A172 (cell line): ENCODE results near the gene SEMA5A. TPM values are rescaled to one million over a fixed set of nuclear protein-coding genes. Genes with fewer than 3 reads are reported as not detected.

Experiments
- DNase-seq: peaks from one replicate; pipeline ENCODE4 v3.0.0-alpha.2; 2015; ENCODE audit warnings: low spot score
- total RNA-seq: library from RNA; depleted of rRNA; stranded (reverse); fragments of >200 nt; shearing (Covaris generic); gene quantifications from 2 replicates; pipeline ENCODE4 v1.2.3, GENCODE V29; 2014

The SEMA5A gene
- total RNA-seq, 1 experiment from 2014 or later = 9.3 TPM

DNA sequence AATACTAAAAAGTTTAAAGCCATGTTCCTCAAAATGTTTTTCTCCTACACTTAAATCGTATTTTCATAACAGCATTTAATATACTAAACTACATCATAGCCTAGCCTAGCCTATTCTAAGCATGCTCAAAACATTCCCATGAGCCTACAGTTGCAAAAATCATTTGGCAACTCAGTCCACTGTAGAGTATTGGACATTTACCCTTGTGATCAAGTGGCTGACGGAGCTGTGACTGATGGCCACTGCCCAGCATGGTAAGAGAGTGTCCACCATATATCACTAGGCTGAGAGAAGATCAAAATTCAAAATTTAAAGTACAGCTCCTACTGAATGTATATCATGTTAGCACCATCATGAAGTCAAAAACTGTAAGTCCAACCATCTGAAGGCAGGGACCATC, 30.9 kb downstream of the SEMA5A start:
- DNase-seq = no peak

DNA sequence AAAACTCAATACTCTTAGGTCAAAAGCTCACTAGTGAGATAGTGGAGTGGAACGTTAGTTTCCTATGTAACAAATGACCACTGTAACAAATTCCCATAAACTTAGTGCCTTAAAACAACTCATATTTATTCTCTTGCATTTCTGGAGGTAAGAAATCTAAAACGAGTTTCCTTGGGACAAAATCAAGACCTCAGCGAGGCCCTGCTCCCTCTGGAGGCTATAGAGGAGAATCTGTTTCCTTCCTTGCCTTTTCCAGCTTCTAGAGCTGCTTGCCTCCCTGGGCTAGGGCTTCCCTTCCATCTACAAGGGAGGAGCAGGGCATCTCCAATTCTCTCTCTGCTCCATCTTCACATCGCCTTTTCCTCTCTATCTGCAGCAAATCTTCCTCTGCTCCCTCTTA, 32.0 kb downstream of the SEMA5A start:
- DNase-seq = no peak

DNA sequence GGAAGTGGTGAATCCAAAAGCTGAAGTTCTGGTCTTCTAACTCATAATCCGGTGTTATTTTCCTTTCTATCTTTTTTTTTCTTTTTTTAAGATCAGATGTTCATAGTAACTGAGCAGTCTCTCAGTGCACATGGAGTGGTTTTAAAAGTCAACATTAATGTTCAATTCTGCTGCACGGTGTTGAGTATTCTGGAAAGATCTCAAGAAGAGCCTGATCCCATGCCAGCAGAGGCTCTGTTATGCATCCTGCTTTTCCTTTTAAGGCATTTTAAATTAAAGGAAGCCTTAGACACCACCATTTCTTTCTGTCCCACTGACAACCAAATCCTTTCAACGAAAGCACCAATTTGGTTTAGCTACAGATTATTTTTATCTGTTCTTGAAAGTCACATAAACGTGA, 33.4 kb downstream of the SEMA5A start:
- no peak for DNase-seq

DNA sequence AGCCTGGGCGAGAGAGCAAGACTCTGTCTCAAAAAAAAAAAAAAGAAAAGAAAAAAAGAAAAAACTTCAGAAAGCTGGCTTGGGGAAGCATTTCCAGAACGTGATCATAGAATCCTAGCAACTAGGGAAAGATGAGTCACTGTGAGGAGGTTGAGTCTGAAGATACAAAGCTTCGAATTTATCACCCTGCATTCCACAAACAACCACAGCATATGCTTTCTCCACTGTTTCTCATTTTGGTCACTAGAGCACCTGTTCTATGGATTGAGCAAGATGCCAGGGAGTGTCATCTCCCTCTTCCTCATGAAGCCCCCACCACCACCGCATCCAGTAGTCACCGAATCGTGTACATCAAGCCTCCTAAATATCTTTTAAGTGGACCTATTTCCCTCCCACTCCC, 37.9 kb downstream of the SEMA5A start:
- peak; percentile 70 for DNase-seq

DNA sequence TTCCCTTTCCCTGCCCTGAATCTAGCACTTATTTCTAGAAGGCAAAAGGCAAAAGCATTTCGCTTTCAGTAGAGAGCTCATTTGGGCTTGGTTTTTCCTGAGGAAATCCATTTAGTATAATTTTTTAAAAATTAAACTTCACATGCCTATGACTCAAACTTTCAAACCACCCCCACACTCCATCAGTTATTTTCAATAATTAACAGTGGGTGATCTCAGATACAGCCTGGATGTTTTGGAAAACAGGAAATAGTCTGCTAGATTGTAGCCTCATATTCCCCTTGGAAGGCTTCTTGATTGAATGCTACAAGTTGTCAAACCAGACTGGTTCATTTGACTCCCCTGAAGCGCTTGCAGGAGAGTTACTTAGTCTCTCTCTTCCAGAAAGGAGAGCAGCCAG, 40.6 kb downstream of the SEMA5A start:
- DNase-seq = no peak

DNA sequence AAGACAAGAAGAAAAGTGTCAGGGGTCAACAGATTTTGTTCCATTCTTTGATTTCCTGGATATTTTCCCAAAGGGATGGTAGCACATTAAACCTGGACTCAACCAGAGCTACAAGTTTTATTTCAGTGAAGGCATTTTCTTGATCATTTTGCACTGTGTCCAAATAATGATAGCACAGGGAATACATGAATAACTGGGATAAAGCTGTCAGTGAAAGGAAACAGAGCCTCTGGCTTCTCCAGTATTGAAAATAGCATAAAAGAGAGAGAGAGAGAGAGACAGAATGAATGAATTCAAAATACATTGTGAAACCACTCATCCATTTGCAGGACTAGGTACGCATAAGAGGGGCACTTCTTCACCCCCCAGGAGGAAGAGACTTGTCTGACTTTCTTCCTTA, 43.0 kb downstream of the SEMA5A start:
- no peak for DNase-seq

DNA sequence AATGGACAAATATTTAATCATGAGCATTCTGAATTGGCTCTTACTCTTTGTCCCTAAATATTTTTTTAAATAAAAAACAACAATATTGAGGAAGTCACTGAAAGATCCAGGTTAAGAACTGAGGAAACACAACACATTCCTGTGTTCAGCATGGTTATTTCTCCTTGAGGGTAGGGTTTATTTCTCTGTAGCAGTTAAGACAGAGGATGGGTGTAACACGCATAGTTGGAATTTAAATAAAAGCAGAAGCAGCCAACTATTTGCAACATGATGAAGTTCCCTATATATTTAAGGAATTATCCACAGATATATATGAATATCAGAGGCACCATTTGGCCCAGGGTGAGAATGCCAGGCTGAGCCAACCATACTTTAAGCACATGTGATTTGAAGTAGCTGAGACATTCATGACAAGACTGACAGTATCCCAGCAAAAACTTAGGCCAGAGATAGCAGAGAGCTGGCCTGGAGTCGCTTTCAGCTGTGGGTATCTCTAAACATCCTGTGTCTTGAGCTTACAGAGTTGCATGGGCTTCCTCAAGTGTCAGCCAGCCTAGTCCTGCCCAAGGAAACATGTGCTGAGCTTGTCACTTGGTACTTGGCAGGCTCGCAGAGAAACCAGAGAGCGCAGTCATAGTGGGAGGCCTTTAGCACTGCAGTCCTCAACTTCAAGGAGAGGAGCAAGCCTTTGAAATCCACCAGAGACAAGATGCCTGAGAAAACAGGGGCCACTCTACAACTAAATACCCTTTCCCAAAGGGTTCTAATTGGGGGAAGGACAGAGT, 43.6 kb downstream of the SEMA5A start:
- no peak for DNase-seq

DNA sequence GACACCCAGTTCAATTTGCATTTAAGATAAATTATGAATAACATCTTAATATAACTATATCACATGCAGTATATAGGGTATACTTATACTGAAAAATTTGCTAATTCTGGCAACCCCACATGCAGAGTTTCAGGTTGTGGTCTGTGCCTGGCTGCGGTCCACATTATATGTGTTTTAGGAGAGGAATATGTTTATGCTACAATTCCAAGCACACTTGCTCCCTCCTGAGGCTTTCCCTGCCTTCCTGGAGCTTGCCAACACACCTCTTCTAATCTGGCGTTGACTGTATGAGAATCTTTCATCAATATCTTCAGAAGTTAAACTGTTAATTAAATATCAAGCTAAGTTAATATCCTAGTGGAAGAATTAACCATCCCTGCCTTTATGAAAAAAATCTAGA, 45.2 kb downstream of the SEMA5A start:
- DNase-seq = no peak

DNA sequence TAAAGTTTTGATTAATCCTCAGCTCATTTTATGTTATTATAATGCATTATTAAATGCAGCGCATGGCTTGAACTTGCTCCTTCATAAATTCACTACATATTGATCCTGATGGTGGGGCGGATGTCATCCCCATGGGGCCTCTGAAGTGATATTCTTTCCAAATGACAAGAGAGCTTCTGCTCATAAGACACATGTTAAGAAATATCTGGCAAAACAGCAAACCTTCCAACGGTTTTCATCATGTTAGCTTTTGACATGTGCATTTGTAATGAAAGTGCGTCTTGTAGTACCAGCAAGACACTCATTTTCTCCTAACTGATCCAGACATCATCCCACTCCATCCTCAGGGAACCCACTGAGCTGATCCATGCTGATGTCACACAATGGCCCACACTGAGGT, 45.7 kb downstream of the SEMA5A start:
- no peak for DNase-seq

DNA sequence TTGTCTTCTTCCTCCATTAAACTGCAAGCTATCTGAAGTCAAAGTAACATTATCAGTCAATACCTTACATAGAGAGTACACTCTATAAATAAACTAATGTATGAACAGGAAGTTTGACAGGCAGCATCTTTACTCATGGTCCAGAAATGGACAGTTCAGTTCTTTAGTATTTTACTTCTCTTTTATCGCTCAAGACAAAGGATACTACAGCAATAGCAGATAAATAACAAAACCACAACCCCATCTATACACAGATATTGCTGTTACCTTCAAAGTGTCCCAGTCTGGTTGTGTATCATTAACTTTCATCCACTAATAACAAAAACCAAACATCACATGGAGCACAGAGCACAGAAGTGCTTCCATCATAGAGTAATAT, 46.4 kb downstream of the SEMA5A start:
- DNase-seq = no peak

DNA sequence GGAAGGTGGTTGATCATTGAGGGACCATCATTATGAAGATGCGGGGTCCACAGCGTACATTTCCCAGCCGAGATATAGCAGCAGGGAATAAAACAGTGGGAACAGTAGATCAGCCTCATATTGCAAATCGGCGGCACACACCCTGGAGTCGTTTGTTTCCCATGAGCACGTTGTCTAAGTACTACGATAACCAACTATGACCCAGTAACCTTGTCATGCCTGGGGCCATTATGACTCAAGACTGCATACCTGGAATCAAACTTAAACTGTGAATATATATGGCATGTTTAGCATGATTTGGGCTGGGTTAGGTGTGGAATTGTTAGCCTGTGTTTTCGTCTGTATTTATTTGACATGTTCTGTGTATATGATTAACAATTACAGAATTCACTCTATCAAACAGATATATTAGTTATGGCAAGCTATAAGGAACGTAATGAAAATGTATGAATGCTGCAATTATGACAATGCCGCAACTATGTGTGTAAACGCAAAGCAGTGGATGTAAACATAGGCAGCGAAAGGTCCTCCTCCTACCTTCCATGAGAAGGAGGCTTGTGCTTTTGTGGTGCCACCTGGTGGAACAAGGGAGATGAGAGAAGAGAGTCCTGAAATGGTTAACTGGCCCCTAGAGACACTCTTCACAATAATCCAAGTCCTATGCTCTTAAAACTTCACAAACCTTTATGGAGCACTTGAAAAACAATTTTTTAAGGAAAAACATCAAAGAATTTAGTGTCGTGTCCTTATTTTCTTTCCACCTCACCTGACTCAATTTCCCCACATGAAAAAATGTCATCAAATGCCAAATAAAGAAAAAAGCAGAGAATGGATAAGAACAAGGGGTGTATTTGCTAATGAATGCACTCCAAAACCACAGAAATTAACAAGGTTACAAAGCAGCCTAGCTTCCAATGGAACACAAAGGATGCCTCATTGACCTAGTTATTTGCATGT, 47.1 kb downstream of the SEMA5A start:
- DNase-seq = peak; percentile 56

DNA sequence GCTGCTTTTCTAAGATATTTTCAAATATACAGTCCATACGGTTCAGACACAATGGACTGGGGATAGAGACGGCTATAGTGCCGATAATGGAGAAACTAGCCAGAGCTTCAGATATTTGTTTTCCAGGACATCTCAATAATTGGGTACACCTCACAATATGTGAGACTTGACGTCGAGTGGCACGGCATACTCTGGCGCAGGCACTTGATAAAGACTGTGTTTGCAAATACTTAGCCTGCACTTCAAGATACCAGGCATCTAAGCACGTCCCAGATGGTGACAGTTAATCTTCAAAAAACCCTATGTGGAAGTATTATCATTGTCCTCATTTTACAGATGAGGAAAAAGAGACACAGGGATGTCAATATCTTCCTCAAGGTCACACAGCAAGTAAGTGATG, 48.5 kb downstream of the SEMA5A start:
- DNase-seq = no peak

DNA sequence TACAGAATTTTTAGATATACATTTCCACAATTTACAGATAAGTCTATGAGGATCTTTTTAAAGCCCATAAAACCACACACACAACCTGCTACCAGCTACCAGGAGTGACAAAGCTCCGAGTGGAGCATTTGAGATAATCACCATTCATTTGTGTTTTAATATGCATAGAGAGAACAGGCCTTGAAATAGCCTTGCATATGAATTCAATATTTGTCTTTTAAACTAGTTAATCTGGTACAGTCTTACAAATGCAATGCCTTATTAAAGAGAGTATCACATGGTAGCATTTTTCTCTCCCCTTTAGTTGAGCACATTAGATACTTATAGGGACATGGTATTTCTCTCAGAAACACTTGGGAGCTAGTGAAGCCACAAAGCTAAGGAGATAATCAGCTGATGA, 49.1 kb downstream of the SEMA5A start:
- DNase-seq = no peak

DNA sequence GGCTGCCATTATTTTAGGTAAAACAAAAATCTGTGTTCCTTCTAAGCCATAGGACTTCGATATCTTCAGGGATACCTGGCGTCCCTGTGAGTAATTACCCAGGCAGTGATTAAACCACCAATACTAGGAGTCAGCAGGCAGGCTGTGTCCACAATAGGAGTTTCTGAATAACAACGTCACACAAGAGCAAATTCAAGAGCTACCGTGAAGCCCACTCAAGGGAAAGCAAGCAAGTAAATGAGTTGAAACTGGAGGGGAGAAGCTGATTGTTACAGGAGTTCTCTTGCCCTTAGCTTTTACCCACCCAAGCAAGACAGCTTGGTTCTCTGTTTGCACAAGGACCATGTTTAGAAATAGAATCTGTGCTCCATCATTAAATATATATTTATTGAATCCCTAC, 50.8 kb downstream of the SEMA5A start:
- DNase-seq = no peak

DNA sequence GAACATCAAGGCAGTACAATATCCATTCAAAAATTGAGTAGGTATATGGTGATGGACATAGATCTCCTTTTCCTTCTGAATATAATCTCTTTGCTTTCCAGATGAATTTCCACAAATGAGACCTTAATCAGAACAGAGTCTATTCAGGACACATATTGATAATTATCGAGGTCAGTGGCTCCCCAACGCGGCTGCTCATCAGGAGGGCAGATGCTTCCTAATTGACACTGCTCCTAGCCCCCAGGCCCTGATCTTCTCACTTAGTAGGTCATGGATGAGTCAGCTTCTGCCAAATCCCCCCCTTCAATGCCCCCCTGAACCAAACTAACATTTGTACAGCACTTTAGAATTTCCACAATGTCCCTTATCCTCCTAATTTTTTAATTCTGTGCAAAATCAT, 51.6 kb downstream of the SEMA5A start:
- DNase-seq = no peak

DNA sequence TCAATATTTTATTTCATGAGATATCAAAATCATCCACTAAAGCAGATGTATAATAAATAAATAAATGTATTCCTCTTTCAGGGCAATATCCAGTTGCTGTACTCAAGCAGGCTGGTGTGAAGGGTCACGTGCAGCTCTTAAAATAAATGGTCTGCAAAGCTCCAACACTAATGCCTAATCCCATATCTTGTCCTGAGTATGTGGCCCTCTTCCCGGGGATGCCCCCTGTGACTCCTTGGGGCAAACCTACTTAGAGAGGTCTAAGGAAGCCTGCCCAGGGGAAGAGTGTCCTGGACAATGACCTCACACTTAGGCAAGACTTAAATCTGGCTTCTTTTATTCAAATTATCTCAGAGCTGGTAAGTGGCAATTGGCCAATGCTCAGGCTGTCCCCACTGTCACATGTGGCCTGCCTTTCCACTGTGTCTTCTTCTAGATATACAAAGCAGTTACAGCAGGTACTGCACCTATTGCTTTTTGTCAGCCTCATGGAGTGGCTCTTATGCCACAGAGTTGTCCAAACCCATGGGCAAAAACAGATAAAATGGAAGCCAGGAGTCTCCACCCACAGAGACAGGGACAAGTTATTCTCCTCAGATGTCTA, 55.3 kb downstream of the SEMA5A start:
- no peak for DNase-seq

DNA sequence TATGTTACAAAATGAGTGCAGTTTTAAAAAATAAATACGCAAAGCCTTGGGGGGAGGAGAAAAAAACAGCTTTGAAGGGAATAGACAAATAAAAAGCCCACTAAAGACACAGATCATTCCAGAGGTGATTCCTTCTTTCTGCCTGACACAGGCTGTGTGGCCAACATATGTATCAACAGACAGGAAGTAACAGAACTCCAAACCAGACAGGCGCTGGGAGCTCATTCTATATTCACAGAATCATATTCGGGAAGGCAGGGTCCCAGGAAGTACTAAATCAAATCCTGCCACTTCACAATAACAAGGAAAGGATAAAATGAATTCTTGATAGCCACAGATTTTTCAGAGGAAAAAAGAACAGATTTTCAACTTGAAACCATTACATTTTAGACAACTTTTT, 62.1 kb downstream of the SEMA5A start:
- DNase-seq = peak; percentile 54

DNA sequence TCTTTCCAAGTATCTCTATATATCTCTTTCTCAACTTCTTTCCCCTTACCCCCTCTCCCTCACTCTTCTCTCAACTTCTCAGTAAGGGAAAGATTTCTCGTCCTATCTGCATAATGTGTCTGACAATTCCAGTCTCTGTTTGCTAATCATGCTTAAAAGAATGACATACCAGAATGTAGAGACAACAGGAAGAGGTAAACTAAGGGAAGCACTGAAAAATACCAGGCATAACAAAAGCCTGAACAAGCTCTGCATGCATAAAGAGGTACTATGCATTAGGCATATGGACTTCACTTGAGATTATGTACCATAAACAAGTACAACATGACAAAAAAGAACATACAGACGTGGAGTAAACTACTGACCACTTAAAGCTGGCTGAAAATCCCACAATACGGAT, 62.6 kb downstream of the SEMA5A start:
- DNase-seq = peak; percentile 8

DNA sequence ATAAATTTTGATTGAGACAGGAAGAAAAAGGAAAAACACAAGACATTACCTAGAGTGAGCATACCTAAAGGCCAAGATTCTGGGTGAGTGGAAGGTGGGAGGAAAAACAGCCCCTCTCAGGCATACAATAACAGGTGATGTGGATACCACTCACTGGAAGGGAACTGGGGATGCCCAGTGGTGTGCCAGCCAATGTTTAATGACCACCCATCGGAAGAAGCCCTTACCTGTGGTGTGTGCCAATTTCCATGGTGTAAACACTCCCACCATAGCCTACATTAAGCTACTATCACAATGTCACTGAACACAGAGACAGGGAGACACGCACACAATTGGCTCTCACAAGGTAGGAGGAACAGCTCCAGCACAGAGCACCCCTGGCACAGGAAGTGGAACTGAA, 63.5 kb downstream of the SEMA5A start:
- DNase-seq = no peak

DNA sequence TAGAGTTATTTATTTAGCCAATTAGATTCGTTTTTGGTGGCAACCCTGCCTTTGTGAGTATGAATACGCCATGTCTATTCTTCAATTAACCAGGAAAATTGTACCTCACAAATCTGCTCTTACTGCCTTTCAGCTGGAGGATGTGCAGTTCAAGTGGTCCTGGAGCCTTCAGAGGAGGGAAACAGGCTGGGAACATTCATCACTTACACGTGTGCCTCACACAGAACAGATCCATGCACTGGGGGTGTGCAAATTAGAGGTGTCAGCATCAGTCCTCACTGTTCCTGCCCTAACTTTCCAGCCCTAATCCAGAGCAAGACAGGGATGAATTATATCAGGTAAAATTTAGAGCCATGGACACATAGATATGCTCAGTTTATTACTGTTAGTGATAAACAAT, 65.4 kb downstream of the SEMA5A start:
- no peak for DNase-seq

DNA sequence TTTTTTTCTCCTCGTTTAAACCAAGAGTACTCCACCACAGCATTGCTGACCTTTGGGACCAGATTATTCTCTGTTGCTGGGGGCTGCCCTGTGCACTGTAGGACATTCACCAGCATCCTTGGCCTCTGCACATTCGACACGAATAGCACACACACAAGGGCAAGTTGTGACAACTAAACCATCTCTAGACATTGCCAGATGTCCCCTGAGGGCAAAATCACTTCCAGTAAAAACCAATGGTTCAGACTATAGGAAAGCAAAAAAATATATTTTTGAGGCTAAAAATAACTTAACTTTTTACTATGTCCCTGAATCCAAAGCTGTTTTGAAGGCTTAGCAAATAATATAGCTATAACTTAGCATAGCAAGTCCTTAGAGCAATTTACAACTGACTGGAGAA, 65.9 kb downstream of the SEMA5A start:
- DNase-seq = no peak

DNA sequence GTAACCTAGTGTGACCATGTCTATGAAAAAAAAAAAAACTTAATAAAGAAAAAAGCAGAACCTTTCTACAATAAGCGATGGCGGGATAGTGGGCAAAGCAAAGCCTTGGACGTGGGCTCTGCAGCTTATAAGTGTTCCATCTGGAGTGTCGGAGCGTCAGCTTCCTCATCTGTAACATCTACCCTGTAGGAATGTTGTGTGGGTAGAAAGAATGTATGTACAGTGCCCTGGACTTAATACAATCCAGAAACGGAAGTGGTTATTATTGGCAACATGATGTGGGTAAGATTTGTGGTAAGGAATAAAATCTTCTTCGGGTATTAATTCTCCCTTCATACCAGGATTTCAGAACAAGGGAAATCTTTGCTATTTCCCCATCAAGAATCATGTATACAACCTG, 66.5 kb downstream of the SEMA5A start:
- DNase-seq = peak; percentile 30

DNA sequence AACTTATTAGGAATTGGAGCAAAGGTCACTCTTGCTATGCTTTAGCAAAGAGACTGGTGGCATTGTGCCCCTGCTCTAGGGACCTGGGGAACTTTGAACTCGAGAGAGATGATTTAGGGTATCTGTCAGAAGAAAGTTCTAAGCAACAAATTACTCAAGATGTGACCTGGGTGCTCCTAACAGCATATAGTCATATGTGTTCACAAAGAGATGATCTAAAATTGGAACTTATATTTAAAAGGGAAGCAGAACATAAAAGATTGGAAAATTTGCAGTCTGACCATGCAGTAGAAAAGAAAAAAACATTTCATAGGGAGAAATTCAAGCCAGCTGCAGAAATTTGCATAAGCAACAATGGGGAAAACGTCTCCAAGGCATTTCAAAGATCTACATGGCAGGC, 68.3 kb downstream of the SEMA5A start:
- no peak for DNase-seq
